ENCODE data around the gene TMEM14A.

DNA sequence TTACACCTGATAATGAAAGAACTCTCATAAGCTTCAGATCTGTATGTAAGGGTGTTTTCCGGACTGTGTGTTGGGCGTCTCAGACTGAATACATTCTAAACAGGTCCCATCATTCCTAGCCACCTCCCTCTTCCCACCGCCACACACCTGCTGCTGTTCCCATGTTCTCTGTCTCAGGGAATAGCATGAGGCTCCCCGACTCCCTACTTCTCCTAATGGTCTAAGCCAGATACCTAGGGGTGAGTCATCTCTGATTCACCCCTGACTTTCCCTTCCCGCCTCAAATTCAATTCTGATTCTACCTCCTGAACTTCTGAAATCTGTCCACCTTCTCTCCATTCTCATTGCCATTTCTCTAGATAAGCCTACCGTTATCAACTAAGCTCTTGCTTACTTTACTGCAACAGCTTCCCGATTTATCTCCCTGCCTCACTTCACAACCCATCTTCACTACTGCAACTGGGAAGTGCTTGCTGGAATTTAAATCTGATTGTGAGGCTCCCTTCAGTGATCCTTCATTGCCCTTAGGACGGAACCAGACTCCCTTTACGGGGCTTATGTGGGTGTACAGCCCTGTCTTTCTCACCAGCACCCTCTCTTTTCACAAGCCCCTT, 1.6 kb downstream of the TMEM14A start:
- no peak for TF ChIP-seq POLR2A (IDR thresholded peaks at IDR 0.05; ENCODE audit: low read depth, low read length)
- no peak for TF ChIP-seq POLR2AphosphoS5 (IDR thresholded peaks at IDR 0.05; ENCODE audit: low read depth, low read length)
- no peak for TF ChIP-seq TAF1 (IDR thresholded peaks at IDR 0.05; ENCODE audit: low read depth, low read length)

Measured in GM12891 (cell line).